ENCODE data around the gene TMEM150A. TPM values are rescaled to one million over a fixed set of nuclear protein-coding genes. Genes with fewer than 3 reads are reported as not detected.

Gene TMEM150A
- total and polyA plus RNA-seq, 2 of the 13 experiments (the other 11 are each of a cell fraction or from before 2014, with no cell fraction given), result 30.1 to 70.4 TPM

DNA sequence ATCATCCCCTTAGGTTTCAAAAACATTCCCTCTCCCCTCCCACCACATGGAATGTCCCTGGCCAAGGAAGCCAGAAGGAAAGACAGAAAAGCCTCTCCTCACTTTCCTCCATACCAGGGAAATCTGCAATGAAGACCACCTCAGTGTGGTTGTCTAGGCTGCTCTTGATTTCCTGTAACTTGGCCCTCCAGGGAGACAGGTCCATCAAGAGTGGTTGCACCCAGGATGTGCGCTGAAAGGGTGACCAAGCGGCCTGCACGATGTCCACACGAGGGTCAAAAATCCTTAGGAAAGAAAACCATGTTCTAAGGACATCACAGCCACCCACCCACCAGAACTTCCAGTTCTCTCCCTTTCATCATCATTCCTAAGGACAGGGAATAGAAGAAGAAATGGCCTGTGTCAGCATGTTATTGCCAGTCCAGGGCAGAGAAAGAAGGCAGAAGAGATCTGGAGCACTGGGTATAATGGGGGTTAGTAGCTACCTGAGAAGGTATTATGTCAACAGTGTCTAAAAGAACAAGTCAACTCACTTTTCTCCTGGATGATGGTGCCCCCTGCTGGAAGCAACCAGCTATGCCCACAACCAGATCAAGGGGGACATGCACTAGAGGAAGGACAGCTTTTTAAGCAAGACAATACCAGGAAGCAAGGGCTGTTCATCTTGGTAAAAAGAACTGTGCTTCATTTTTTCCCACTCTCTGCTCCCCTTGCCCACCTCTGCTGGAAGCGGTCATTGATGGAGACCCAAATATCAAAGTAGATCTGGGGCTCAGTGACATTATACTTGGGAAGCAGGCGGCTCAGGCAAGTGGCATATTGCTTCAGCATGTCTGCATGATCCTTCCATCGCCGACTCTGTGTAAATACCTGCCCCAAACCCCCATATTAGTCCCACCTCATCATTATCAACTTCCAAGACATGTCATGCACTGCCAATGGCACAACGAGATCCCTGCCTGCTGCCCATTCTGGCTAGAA lies 50.5 kb downstream of the TMEM150A start (continued):
- TF ChIP-seq ZNF792 (CRISPR knock-in tag; IDR thresholded peaks at IDR 0.05) (peak; percentile 56; the same call in 1 of the 2 replicates), ZC3H4 (CRISPR knock-in tag; IDR thresholded peaks at IDR 0.05; ENCODE audit: borderline replicate concordance) (no peak), GATAD2A (CRISPR knock-in tag; IDR thresholded peaks at IDR 0.05) (peak; percentile 72), ZNF761 (CRISPR knock-in tag; conservative IDR thresholded peaks at IDR 0.05) (no peak), SNAI1 (CRISPR knock-in tag; IDR thresholded peaks at IDR 0.05; ENCODE audit: borderline replicate concordance) (no peak), ZNF530 (CRISPR knock-in tag; IDR thresholded peaks at IDR 0.05; ENCODE audit: low read depth) (no peak), KAT8 (CRISPR knock-in tag; IDR thresholded peaks at IDR 0.05) (peak; percentile 19; the same call in 1 of the 2 replicates), NAIF1 (CRISPR knock-in tag; IDR thresholded peaks at IDR 0.05; ENCODE audit: borderline replicate concordance) (no peak), ZSCAN29 (CRISPR knock-in tag; conservative IDR thresholded peaks at IDR 0.05) (no peak), SETDB1 (CRISPR knock-in tag; IDR thresholded peaks at IDR 0.05; ENCODE audit: borderline replicate concordance) (no peak), ZNF24 (IDR thresholded peaks at IDR 0.05) (0 out of 2 replicates have a peak, but pooled peaks have one; percentile 33), POLR2A (IDR thresholded peaks at IDR 0.05; ENCODE audit: insufficient read depth in 1 of 2, low read depth in 2 of 2, low read length in 2 of 2) (no peak; a peak in 1 of 4 replicates), HNRNPK (IDR thresholded peaks at IDR 0.05; ENCODE audit: low read depth, low read length, poor library complexity, severe bottlenecking) (no peak)
- TF ChIP-seq, protein P1, sequence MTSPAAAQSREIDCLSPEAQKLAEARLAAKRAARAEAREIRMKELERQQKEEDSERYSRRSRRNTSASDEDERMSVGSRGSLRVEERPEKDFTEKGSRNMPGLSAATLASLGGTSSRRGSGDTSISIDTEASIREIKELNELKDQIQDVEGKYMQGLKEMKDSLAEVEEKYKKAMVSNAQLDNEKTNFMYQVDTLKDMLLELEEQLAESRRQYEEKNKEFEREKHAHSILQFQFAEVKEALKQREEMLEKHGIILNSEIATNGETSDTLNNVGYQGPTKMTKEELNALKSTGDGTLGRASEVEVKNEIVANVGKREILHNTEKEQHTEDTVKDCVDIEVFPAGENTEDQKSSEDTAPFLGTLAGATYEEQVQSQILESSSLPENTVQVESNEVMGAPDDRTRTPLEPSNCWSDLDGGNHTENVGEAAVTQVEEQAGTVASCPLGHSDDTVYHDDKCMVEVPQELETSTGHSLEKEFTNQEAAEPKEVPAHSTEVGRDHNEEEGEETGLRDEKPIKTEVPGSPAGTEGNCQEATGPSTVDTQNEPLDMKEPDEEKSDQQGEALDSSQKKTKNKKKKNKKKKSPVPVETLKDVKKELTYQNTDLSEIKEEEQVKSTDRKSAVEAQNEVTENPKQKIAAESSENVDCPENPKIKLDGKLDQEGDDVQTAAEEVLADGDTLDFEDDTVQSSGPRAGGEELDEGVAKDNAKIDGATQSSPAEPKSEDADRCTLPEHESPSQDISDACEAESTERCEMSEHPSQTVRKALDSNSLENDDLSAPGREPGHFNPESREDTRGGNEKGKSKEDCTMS (CRISPR knock-in tag; conservative IDR thresholded peaks at IDR 0.05), result no peak
- TF ChIP-seq, protein P2, sequence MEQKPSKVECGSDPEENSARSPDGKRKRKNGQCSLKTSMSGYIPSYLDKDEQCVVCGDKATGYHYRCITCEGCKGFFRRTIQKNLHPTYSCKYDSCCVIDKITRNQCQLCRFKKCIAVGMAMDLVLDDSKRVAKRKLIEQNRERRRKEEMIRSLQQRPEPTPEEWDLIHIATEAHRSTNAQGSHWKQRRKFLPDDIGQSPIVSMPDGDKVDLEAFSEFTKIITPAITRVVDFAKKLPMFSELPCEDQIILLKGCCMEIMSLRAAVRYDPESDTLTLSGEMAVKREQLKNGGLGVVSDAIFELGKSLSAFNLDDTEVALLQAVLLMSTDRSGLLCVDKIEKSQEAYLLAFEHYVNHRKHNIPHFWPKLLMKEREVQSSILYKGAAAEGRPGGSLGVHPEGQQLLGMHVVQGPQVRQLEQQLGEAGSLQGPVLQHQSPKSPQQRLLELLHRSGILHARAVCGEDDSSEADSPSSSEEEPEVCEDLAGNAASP (CRISPR knock-in tag; IDR thresholded peaks at IDR 0.05; ENCODE audit: borderline replicate concordance), result no peak
- TF ChIP-seq, protein P3, sequence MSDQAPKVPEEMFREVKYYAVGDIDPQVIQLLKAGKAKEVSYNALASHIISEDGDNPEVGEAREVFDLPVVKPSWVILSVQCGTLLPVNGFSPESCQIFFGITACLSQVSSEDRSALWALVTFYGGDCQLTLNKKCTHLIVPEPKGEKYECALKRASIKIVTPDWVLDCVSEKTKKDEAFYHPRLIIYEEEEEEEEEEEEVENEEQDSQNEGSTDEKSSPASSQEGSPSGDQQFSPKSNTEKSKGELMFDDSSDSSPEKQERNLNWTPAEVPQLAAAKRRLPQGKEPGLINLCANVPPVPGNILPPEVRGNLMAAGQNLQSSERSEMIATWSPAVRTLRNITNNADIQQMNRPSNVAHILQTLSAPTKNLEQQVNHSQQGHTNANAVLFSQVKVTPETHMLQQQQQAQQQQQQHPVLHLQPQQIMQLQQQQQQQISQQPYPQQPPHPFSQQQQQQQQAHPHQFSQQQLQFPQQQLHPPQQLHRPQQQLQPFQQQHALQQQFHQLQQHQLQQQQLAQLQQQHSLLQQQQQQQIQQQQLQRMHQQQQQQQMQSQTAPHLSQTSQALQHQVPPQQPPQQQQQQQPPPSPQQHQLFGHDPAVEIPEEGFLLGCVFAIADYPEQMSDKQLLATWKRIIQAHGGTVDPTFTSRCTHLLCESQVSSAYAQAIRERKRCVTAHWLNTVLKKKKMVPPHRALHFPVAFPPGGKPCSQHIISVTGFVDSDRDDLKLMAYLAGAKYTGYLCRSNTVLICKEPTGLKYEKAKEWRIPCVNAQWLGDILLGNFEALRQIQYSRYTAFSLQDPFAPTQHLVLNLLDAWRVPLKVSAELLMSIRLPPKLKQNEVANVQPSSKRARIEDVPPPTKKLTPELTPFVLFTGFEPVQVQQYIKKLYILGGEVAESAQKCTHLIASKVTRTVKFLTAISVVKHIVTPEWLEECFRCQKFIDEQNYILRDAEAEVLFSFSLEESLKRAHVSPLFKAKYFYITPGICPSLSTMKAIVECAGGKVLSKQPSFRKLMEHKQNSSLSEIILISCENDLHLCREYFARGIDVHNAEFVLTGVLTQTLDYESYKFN (CRISPR knock-in tag; conservative IDR thresholded peaks at IDR 0.05), result no peak
- TF ChIP-seq, protein P4, sequence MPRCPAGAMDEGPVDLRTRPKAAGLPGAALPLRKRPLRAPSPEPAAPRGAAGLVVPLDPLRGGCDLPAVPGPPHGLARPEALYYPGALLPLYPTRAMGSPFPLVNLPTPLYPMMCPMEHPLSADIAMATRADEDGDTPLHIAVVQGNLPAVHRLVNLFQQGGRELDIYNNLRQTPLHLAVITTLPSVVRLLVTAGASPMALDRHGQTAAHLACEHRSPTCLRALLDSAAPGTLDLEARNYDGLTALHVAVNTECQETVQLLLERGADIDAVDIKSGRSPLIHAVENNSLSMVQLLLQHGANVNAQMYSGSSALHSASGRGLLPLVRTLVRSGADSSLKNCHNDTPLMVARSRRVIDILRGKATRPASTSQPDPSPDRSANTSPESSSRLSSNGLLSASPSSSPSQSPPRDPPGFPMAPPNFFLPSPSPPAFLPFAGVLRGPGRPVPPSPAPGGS (CRISPR knock-in tag; IDR thresholded peaks at IDR 0.05), result no peak
- TF ChIP-seq, protein P5, sequence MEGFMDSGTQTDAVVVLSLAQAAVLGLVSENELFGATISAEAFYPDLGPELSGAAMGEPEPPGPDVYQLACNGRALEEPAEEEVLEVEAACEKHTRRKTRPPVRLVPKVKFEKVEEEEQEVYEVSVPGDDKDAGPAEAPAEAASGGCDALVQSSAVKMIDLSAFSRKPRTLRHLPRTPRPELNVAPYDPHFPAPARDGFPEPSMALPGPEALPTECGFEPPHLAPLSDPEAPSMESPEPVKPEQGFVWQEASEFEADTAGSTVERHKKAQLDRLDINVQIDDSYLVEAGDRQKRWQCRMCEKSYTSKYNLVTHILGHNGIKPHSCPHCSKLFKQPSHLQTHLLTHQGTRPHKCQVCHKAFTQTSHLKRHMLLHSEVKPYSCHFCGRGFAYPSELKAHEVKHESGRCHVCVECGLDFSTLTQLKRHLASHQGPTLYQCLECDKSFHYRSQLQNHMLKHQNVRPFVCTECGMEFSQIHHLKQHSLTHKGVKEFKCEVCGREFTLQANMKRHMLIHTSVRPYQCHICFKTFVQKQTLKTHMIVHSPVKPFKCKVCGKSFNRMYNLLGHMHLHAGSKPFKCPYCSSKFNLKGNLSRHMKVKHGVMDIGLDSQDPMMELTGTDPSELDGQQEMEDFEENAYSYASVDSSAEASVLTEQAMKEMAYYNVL (CRISPR knock-in tag; IDR thresholded peaks at IDR 0.05; ENCODE audit: borderline replicate concordance), result no peak
